Parathyroid adenoma (tissue), 2 donors: ENCODE measurements around the gene RFNG.

ENCODE experiments used
- H2AFZ ChIP-seq: fragments of 300-600 bp; sonication (generic); one replicate; pipeline ENCODE4 v1.7.0; 2017; ENCODE audit warnings: antibody characterized with exemption, mild to moderate bottlenecking
- H3K27ac ChIP-seq: fragments of 300-600 bp; sonication (generic); one replicate; pipeline ENCODE4 v1.7.0; 2017
- H3K27me3 ChIP-seq: fragments of 300-600 bp; sonication (generic); one replicate; pipeline ENCODE4 v1.7.0; 2017; ENCODE audit warnings: low read length; ENCODE audit not compliant: control insufficient read depth, insufficient read depth
- H3K36me3 ChIP-seq: fragments of 300-600 bp; sonication (generic); one replicate; pipeline ENCODE4 v1.7.0; 2017; ENCODE audit warnings: low read length; ENCODE audit not compliant: control insufficient read depth, insufficient read depth
- H3K4me1 ChIP-seq: fragments of 300-600 bp; sonication (generic); one replicate; pipeline ENCODE4 v1.7.0; 2017; ENCODE audit warnings: control low read depth
- H3K4me2 ChIP-seq: fragments of 300-600 bp; sonication (generic); one replicate; pipeline ENCODE4 v1.7.0; 2017; ENCODE audit warnings: low read length
- H3K4me3 ChIP-seq: fragments of 300-600 bp; sonication (generic); one replicate; pipeline ENCODE4 v1.7.0; 2017; ENCODE audit warnings: low read depth, low read length
- H3K79me2 ChIP-seq: fragments of 300-600 bp; sonication (generic); one replicate; pipeline ENCODE4 v1.7.0; 2017; ENCODE audit warnings: control low read depth
- H3K9ac ChIP-seq: fragments of 300-600 bp; sonication (generic); one replicate; pipeline ENCODE4 v1.7.0; 2017; ENCODE audit warnings: mild to moderate bottlenecking
- H3K9me3 ChIP-seq: fragments of 300-600 bp; sonication (generic); one replicate; pipeline ENCODE4 v1.7.0; 2017; ENCODE audit warnings: low read length; ENCODE audit not compliant: control insufficient read depth
- CTCF ChIP-seq: fragments of 300-600 bp; sonication (generic); IDR thresholded peaks from one replicate; pipeline ENCODE4 v1.7.0; 2017; ENCODE audit warnings: antibody characterized with exemption, mild to moderate bottlenecking
- donor health status: primary hyperparathyroidism.

RFNG gene

GRCh38 chr17:82076785-82077591 lies 25.4 kb upstream of the RFNG start:
- Histone ChIP-seq H3K4me3 (no peak overlapping the region), H3K27ac (no peak overlapping the region), H3K79me2 (no peaks in the 10 kb centered on the region), H3K4me1 (no peaks in the 10 kb centered on the region), H3K27me3 (no peaks in the 10 kb centered on the region), H3K36me3 (no peaks in the 10 kb centered on the region), H3K9ac (no peak overlapping the region), H3K9me3 (no peaks in the 10 kb centered on the region), H2AFZ (no peak overlapping the region), H3K4me2 (no peak overlapping the region)
- no peak for TF ChIP-seq CTCF

- no peak for TF ChIP-seq CTCF
- H3K79me2 ChIP-seq, result no peaks in the 10 kb centered on the region
- no peak overlapping the region for H3K9ac ChIP-seq
- no peak overlapping the region for H2AFZ ChIP-seq
- no peaks in the 10 kb centered on the region for H3K36me3 ChIP-seq
- H3K27ac ChIP-seq, result no peak overlapping the region
- H3K4me2 ChIP-seq, result no peak overlapping the region
- H3K27me3 ChIP-seq, result no peaks in the 10 kb centered on the region
- H3K4me1 ChIP-seq, result no peaks in the 10 kb centered on the region
- no peaks in the 10 kb centered on the region for H3K9me3 ChIP-seq
- H3K4me3 ChIP-seq, result no peak overlapping the region
These were observed 24.6 kb upstream of the RFNG start for GRCh38 chr17:82076018-82076784.

- no peak for TF ChIP-seq CTCF
These were observed 21.8 kb upstream of the RFNG start for GRCh38 chr17:82073446-82073845.

GRCh38 chr17:82072827-82073226 lies 21.2 kb upstream of the RFNG start:
- TF ChIP-seq CTCF, result no peak
- Histone ChIP-seq H2AFZ (no peak overlapping the region), H3K4me2 (no peak overlapping the region), H3K27ac (no peak overlapping the region), H3K36me3 (no peaks in the 10 kb centered on the region), H3K9me3 (no peaks in the 10 kb centered on the region), H3K9ac (no peak overlapping the region), H3K79me2 (no peaks in the 10 kb centered on the region), H3K27me3 (no peaks in the 10 kb centered on the region), H3K4me1 (no peaks in the 10 kb centered on the region), H3K4me3 (no peak overlapping the region)

More at GRCh38 chr17:82073446-82073845, 21.8 kb upstream of the RFNG start:
- Histone ChIP-seq H3K27me3 (no peaks in the 10 kb centered on the region), H3K27ac (no peak overlapping the region), H3K4me2 (no peak overlapping the region), H3K79me2 (no peaks in the 10 kb centered on the region), H2AFZ (no peak overlapping the region), H3K4me1 (no peaks in the 10 kb centered on the region), H3K9me3 (no peaks in the 10 kb centered on the region), H3K9ac (no peak overlapping the region), H3K36me3 (no peaks in the 10 kb centered on the region), H3K4me3 (no peak overlapping the region)
